Measurements from ENCODE around the gene TCF7L2. TPM values are rescaled to one million over a fixed set of nuclear protein-coding genes. Genes with fewer than 3 reads are reported as not detected.

Gene TCF7L2
- total and polyA plus RNA-seq, 9 of the 15 experiments (the other 6 are each of a cell fraction or from before 2014, with no cell fraction given): 0.32 to 2.8 (median 0.92) TPM

DNA sequence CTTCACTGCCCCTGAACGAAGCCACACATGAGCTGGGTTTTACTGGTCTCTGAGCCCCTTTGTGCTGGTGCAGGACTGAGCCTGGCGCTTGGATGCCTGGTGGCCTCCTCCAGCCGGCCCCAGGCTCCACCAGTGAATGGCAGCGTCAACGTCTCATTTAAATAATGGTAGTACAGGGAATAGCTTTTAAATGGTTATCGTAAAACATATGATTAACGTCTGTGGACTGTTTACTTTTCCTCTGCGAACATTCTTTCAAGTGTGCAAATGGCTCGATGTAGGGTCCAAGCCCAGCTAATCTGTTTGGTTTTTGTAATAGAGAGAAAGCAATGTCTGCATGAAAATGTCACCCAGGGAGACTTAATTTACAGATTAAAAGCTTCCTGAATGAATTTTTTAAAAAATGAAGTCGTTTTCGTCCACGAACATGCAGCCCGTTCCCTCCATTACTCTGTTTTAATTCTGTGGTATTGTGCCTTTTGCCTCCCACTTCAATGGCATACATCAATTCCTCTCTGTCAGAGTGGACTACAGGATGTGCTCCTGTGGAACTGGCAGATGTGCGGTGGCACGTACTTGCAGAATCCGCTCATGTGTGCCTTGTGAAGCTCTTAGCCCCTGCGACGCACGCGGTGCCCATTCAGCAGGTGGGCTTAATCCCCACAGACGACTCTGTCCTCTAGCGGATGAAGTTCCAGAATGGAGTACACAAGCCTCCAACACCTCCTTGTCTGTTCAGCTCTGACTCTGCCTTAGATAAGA, 192.7 kb downstream of the TCF7L2 start:
- H3K4me3 ChIP-seq: no peak overlapping the region
- DNase-seq (ENCODE audit: extremely low read depth in 1 of 4, low spot score in 3 of 4) (no peak), FAIRE-seq (no peak), ATAC-seq (no peak)
- intact Hi-C loops (cut with micrococcal nuclease) (no loop called here), in situ Hi-C loops (cut with MboI) (no loop called here)
- H3K9me3 ChIP-seq (replicated peaks; ENCODE audit: control insufficient read depth, insufficient read depth, low read depth, low read length): no peaks in the 10 kb centered on the region
- no peak overlapping the region for H3K27ac ChIP-seq (ENCODE audit: extremely low read depth, low read depth, low read length)
- H2AFZ ChIP-seq (ENCODE audit: low read depth, low read length): no peak overlapping the region
- no peak overlapping the region for H3K9ac ChIP-seq (ENCODE audit: insufficient read depth in 1 of 2, low read depth in 2 of 2, low read length in 2 of 2)
- H3K9me1 ChIP-seq (ENCODE audit: control insufficient read depth, insufficient read depth, low read length): no peaks in the 10 kb centered on the region
- H3K4me2 ChIP-seq (ENCODE audit: insufficient read depth, low read length): no peak overlapping the region
- BruUV-seq (replicated peaks): no TSS peak
- 34% methylated on average over 21 of the region's 22 CpGs for WGBS (ENCODE audit: insufficient coverage, low coverage, missing lambda C conversion rate)
- H3K36me3 ChIP-seq (ENCODE audit: control insufficient read depth, insufficient read depth, low read length): no peaks in the 10 kb centered on the region
- no peaks in the 10 kb centered on the region for H3K4me1 ChIP-seq (replicated peaks in 1 of 2; ENCODE audit: control insufficient read depth in 2 of 2, insufficient read depth in 2 of 2, low read length in 2 of 2)
- H3K79me2 ChIP-seq (ENCODE audit: control insufficient read depth, insufficient read depth, low read length): no peaks in the 10 kb centered on the region
- TF ChIP-seq ZNF121 (CRISPR knock-in tag; conservative IDR thresholded peaks at IDR 0.05) (no peak), MEIS2 (IDR thresholded peaks at IDR 0.05; ENCODE audit: partially characterized antibody) (no peak), CCAR2 (IDR thresholded peaks at IDR 0.05; ENCODE audit: low read depth, low read length) (no peak), SMAD4 (CRISPR knock-in tag; conservative IDR thresholded peaks at IDR 0.05) (no peak), ZNF79 (CRISPR knock-in tag; IDR thresholded peaks at IDR 0.05; ENCODE audit: low read depth) (no peak), ESRRB (CRISPR knock-in tag; IDR thresholded peaks at IDR 0.05; ENCODE audit: borderline replicate concordance) (no peak), MTA3 (IDR thresholded peaks at IDR 0.05; ENCODE audit: borderline replicate concordance) (no peak)
- TF ChIP-seq, protein P1, sequence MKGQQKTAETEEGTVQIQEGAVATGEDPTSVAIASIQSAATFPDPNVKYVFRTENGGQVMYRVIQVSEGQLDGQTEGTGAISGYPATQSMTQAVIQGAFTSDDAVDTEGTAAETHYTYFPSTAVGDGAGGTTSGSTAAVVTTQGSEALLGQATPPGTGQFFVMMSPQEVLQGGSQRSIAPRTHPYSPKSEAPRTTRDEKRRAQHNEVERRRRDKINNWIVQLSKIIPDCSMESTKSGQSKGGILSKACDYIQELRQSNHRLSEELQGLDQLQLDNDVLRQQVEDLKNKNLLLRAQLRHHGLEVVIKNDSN (CRISPR knock-in tag; IDR thresholded peaks at IDR 0.05): no peak
- TF ChIP-seq, protein P2, sequence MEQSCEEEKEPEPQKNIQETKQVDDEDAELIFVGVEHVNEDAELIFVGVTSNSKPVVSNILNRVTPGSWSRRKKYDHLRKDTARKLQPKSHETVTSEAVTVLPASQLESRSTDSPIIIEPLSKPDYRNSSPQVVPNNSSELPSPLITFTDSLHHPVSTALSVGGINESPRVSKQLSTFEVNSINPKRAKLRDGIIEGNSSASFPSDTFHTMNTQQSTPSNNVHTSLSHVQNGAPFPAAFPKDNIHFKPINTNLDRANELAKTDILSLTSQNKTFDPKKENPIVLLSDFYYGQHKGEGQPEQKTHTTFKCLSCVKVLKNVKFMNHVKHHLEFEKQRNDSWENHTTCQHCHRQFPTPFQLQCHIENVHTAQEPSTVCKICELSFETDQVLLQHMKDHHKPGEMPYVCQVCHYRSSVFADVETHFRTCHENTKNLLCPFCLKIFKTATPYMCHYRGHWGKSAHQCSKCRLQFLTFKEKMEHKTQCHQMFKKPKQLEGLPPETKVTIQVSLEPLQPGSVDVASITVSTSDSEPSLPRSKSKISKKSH (CRISPR knock-in tag; IDR thresholded peaks at IDR 0.05): no peak
- TF ChIP-seq, protein P3, sequence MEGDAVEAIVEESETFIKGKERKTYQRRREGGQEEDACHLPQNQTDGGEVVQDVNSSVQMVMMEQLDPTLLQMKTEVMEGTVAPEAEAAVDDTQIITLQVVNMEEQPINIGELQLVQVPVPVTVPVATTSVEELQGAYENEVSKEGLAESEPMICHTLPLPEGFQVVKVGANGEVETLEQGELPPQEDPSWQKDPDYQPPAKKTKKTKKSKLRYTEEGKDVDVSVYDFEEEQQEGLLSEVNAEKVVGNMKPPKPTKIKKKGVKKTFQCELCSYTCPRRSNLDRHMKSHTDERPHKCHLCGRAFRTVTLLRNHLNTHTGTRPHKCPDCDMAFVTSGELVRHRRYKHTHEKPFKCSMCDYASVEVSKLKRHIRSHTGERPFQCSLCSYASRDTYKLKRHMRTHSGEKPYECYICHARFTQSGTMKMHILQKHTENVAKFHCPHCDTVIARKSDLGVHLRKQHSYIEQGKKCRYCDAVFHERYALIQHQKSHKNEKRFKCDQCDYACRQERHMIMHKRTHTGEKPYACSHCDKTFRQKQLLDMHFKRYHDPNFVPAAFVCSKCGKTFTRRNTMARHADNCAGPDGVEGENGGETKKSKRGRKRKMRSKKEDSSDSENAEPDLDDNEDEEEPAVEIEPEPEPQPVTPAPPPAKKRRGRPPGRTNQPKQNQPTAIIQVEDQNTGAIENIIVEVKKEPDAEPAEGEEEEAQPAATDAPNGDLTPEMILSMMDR (IDR thresholded peaks at IDR 0.05 in 2 of 3, conservative IDR thresholded peaks at IDR 0.05 in 1 of 3; ENCODE audit: insufficient read depth in 2 of 3, low read depth in 1 of 3, low read length in 3 of 3): no peak
- peaks cover 0 to 9% of the 10 kb centered on the region in 2 experiments; a peak in 2 of 5 replicates for H3K27me3 ChIP-seq (ENCODE audit: control insufficient read depth in 2 of 2, insufficient read depth in 2 of 2, low read length in 2 of 2)
- CTCF ChIA-PET (ENCODE audit: low intra/inter-chr PET ratio): no interaction called here
- H4K20me1 ChIP-seq (replicated peaks; ENCODE audit: control insufficient read depth, insufficient read depth, low read length): no peaks in the 10 kb centered on the region
- POLR2A ChIA-PET: interaction anchor here (0.6 to 0.8 kb wide), 2 partner anchors 26 to 40 kb away, joined by 3 read pairs; no protein-coding TSS in a partner anchor
